Lower leg skin (tissue), 3 donors: ENCODE data around the gene LGR4.

Experiments
- CTCF ChIP-seq, 3 donors: fragments of 450-650 bp; IDR thresholded peaks; one replicate each; pipeline ENCODE4 v1.5.1; 2016; ENCODE audit warnings: antibody characterized with exemption in 3 of 3, mild to moderate bottlenecking in 3 of 3, moderate library complexity in 2 of 3
- POLR2A ChIP-seq, 2 donors: fragments of 450-650 bp; IDR thresholded peaks; one replicate each; pipeline ENCODE4 v1.6.1; 2016 to 2017; ENCODE audit warnings: antibody characterized with exemption in 2 of 2, mild to moderate bottlenecking in 1 of 2, moderate library complexity in 1 of 2

GRCh38 chr11:27372164-27372563 is 100.4 kb downstream of the LGR4 start:
- TF ChIP-seq CTCF (IDR thresholded peaks at IDR 0.05) (no peak), POLR2A (IDR thresholded peaks at IDR 0.05) (no peak)
